GM12878 (cell line): ENCODE data around the gene POLK. TPM values are rescaled to one million over a fixed set of nuclear protein-coding genes. Genes with fewer than 3 reads are reported as not detected.

ENCODE experiments used
- BHLHE40 ChIP-seq, 2 experiments: fragments of 450-650 bp in 1 of 2; IDR thresholded peaks; 2 replicates each; pipeline ENCODE4 v1.6.1; 2011 to 2017; ENCODE audit warnings: low read depth in 2 of 2, borderline replicate concordance in 1 of 2, improper control_type of control experiment in 1 of 2, low read length in 1 of 2, mild to moderate bottlenecking in 1 of 2
- CBFB ChIP-seq: IDR thresholded peaks from 2 replicates; pipeline ENCODE4 v1.6.1; 2016; ENCODE audit warnings: antibody characterized with exemption, low read depth
- CHD1 ChIP-seq: IDR thresholded peaks from 2 replicates; pipeline ENCODE4 v1.6.1; 2012; ENCODE audit warnings: low read depth, low read length, improper control_type of control experiment
- CHD2 ChIP-seq: IDR thresholded peaks from 2 replicates; pipeline ENCODE4 v1.6.1; 2011; ENCODE audit warnings: low read depth, low read length, improper control_type of control experiment, borderline replicate concordance
- DPF2 ChIP-seq: fragments of 450-650 bp; IDR thresholded peaks from 2 replicates; pipeline ENCODE4 v1.6.1; 2017; ENCODE audit warnings: mild to moderate bottlenecking
- FOXK2 ChIP-seq: fragments of 450-650 bp; IDR thresholded peaks from 2 replicates; pipeline ENCODE4 v1.6.1; 2017; ENCODE audit warnings: mild to moderate bottlenecking, moderate library complexity
- IKZF2 ChIP-seq, 2 experiments: fragments of 450-650 bp; IDR thresholded peaks; 2 replicates each; pipeline ENCODE4 v1.6.1; 2017; ENCODE audit warnings: mild to moderate bottlenecking in 2 of 2, moderate library complexity in 2 of 2
- JUNB ChIP-seq: IDR thresholded peaks from 2 replicates; pipeline ENCODE4 v1.6.1; 2016; ENCODE audit warnings: antibody characterized with exemption, mild to moderate bottlenecking
- MTA3 ChIP-seq: IDR thresholded peaks from 2 replicates; pipeline ENCODE4 v1.6.1; 2012; ENCODE audit warnings: low read length, inconsistent platforms, borderline replicate concordance
- NBN ChIP-seq: fragments of 450-650 bp; IDR thresholded peaks from 2 replicates; pipeline ENCODE4 v1.6.1; 2016
- POLR2AphosphoS2 ChIP-seq: IDR thresholded peaks from 2 replicates; pipeline ENCODE4 v1.6.1; 2011; ENCODE audit warnings: low read depth, mild to moderate bottlenecking, low read length, improper control_type of control experiment, moderate library complexity
- SIX5 ChIP-seq: IDR thresholded peaks from 2 replicates; pipeline ENCODE4 v1.6.1; 2011; ENCODE audit warnings: mild to moderate bottlenecking, low read depth, low read length, moderate library complexity; ENCODE audit not compliant: severe bottlenecking
- SMARCA5 ChIP-seq: fragments of 450-650 bp; IDR thresholded peaks from 2 replicates; pipeline ENCODE4 v1.6.1; 2017; ENCODE audit warnings: mild to moderate bottlenecking
- SREBF1 ChIP-seq: IDR thresholded peaks from 2 replicates; pipeline ENCODE4 v1.6.1; 2012; ENCODE audit warnings: mild to moderate bottlenecking, low read length
- STAT1 ChIP-seq: fragments of 450-650 bp; conservative IDR thresholded peaks from 2 replicates; pipeline ENCODE4 v1.6.1; 2014; ENCODE audit warnings: antibody characterized with exemption, mild to moderate bottlenecking
- STAT3 ChIP-seq: IDR thresholded peaks from 2 replicates; pipeline ENCODE4 v1.6.1; 2011; ENCODE audit warnings: low read depth, low read length, improper control_type of control experiment
- SUZ12 ChIP-seq: fragments of 200-600 bp; sonication (generic); IDR thresholded peaks from one replicate; pipeline ENCODE4 v1.6.1; 2018; ENCODE audit warnings: antibody characterized with exemption, mild to moderate bottlenecking; ENCODE audit not compliant: unreplicated experiment
- TARDBP ChIP-seq: IDR thresholded peaks from 2 replicates; pipeline ENCODE4 v1.6.1; 2016; ENCODE audit warnings: borderline replicate concordance
- WRNIP1 ChIP-seq: IDR thresholded peaks from 2 replicates; pipeline ENCODE4 v1.6.1; 2011; ENCODE audit warnings: low read depth, low read length, improper control_type of control experiment, borderline replicate concordance
- YY1 ChIP-seq: IDR thresholded peaks from 2 replicates; pipeline ENCODE4 v1.6.1; 2011; ENCODE audit warnings: low read depth, mild to moderate bottlenecking, low read length
- ZNF207 ChIP-seq: fragments of 450-650 bp; IDR thresholded peaks from 2 replicates; pipeline ENCODE4 v1.6.1; 2014; ENCODE audit warnings: antibody characterized with exemption, mild to moderate bottlenecking, borderline replicate concordance
- ZNF687 ChIP-seq: fragments of 450-650 bp; IDR thresholded peaks from 2 replicates; pipeline ENCODE4 v1.6.1; 2017; ENCODE audit warnings: mild to moderate bottlenecking, moderate library complexity
- polyA plus RNA-seq, 11 experiments: library from polyadenylated mRNA; depleted of rRNA in 4 of 11; unstranded in 6 of 11; stranded (reverse) in 5 of 11; fragments of >200 nt; fragmentation: Nextera tagmentation in 4 of 11; fragmentation: Illumina TruSeq in 1 of 11; extraction: Ambion mirVana in 4 of 11; extraction: Trizol in 1 of 11; gene quantifications; 1 replicate in 1 of 11; 2 replicates in 10 of 11; pipeline versions ENCODE4 v1.2.1 to v1.2.3, GENCODE V29; 2011 to 2016; ENCODE audit warnings: inconsistent platforms in 2 of 11, missing spikeins in 2 of 11, low read depth in 1 of 11
- total RNA-seq, 4 experiments: library from RNA; depleted of rRNA in 3 of 4; stranded (reverse); fragments of >200 nt in 3 of 4; fragmentation: Illumina TruSeq in 1 of 4; extraction: Trizol in 1 of 4; gene quantifications; 2 replicates each; pipeline versions ENCODE4 v1.2.1 to v1.2.3, GENCODE V29; 2013 to 2021
- TF ChIP-seq, protein P1 (sequence below): IDR thresholded peaks from 2 replicates; pipeline ENCODE4 v1.6.1; 2011; ENCODE audit warnings: borderline replicate concordance, low read depth, mild to moderate bottlenecking, moderate library complexity, mixed read lengths, low read length; ENCODE audit not compliant: insufficient read depth; ENCODE audit errors: extremely low read length
- TF ChIP-seq, protein P2 (sequence below): IDR thresholded peaks from 2 replicates; pipeline ENCODE4 v1.6.1; 2012; ENCODE audit warnings: improper control_type of control experiment, low read depth, low read length; ENCODE audit not compliant: insufficient replicate concordance

Gene POLK
- total and polyA plus RNA-seq, 10 of the 15 experiments (the other 5 are each of a cell fraction or from before 2014, with no cell fraction given): 10.4 to 47.6 (median 29.0) TPM

GRCh38 chr5:75571547-75571946, 59.9 kb downstream of the POLK start (continued):
- TF ChIP-seq ZNF687 (no peak), POLR2AphosphoS2 (no peak), SIX5 (no peak), TARDBP (no peak), SREBF1 (no peak), IKZF2 (IDR thresholded peaks at IDR 0.05) (peak in 1 of 2 experiments; percentile 9; a peak in 1 of 4 replicates), SMARCA5 (no peak), WRNIP1 (no peak), ZNF207 (no peak), MTA3 (no peak), STAT3 (no peak), BHLHE40 (IDR thresholded peaks at IDR 0.05; ENCODE audit: borderline replicate concordance in 1 of 2, low read depth in 2 of 2, low read length in 1 of 2) (peak; percentile 53 to 60; a peak in 2 of 4 replicates), CHD1 (no peak), SUZ12 (no peak), FOXK2 (no peak), CBFB (no peak), JUNB (no peak), NBN (no peak), YY1 (no peak), STAT1 (no peak), DPF2 (no peak), CHD2 (no peak)
- TF ChIP-seq, protein P1, sequence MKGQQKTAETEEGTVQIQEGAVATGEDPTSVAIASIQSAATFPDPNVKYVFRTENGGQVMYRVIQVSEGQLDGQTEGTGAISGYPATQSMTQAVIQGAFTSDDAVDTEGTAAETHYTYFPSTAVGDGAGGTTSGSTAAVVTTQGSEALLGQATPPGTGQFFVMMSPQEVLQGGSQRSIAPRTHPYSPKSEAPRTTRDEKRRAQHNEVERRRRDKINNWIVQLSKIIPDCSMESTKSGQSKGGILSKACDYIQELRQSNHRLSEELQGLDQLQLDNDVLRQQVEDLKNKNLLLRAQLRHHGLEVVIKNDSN: peak; percentile 14
- TF ChIP-seq, protein P2, sequence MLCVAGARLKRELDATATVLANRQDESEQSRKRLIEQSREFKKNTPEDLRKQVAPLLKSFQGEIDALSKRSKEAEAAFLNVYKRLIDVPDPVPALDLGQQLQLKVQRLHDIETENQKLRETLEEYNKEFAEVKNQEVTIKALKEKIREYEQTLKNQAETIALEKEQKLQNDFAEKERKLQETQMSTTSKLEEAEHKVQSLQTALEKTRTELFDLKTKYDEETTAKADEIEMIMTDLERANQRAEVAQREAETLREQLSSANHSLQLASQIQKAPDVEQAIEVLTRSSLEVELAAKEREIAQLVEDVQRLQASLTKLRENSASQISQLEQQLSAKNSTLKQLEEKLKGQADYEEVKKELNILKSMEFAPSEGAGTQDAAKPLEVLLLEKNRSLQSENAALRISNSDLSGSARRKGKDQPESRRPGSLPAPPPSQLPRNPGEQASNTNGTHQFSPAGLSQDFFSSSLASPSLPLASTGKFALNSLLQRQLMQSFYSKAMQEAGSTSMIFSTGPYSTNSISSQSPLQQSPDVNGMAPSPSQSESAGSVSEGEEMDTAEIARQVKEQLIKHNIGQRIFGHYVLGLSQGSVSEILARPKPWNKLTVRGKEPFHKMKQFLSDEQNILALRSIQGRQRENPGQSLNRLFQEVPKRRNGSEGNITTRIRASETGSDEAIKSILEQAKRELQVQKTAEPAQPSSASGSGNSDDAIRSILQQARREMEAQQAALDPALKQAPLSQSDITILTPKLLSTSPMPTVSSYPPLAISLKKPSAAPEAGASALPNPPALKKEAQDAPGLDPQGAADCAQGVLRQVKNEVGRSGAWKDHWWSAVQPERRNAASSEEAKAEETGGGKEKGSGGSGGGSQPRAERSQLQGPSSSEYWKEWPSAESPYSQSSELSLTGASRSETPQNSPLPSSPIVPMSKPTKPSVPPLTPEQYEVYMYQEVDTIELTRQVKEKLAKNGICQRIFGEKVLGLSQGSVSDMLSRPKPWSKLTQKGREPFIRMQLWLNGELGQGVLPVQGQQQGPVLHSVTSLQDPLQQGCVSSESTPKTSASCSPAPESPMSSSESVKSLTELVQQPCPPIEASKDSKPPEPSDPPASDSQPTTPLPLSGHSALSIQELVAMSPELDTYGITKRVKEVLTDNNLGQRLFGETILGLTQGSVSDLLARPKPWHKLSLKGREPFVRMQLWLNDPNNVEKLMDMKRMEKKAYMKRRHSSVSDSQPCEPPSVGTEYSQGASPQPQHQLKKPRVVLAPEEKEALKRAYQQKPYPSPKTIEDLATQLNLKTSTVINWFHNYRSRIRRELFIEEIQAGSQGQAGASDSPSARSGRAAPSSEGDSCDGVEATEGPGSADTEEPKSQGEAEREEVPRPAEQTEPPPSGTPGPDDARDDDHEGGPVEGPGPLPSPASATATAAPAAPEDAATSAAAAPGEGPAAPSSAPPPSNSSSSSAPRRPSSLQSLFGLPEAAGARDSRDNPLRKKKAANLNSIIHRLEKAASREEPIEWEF: no peak
